ENCODE results near the gene TGFBR3. TPM values are rescaled to one million over a fixed set of nuclear protein-coding genes. Genes with fewer than 3 reads are reported as not detected.

Gene TGFBR3
- total RNA-seq, 1 experiment from 2014 or later, result 3.1 TPM

DNA sequence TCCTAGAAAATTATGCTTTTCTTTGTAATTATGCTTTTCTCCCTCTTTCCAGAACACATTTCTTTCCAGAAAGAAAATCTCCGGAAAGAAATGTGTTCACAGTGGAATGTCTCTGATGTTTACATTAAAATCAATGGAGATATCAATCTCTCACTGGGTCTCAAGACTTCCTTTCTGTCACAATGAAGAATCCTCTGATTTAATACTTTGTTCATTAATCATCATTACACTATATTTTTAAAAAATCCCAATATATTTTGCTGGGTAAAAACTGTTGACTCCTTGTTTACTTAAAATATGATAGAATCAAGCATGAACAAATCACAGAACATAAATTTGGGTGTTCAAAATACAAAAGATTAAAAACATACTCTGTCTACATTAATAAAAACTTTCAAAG lies 26.3 kb upstream of the TGFBR3 start:
- H3K9me3 ChIP-seq (ENCODE audit: low read depth, low read length, poor library complexity, severe bottlenecking), result no peaks in the 10 kb centered on the region
- no peaks in the 10 kb centered on the region for H3K4me1 ChIP-seq (ENCODE audit: insufficient read depth, low read length, poor library complexity, severe bottlenecking)
- DNase-seq (ENCODE audit: low spot score), result no peak
- BruUV-seq (replicated peaks), result no TSS peak
- intact Hi-C loops (cut with micrococcal nuclease; ENCODE audit: unreplicated experiment), result no loop called here
- POLR2A ChIA-PET (ENCODE audit: low non-redundant PET), result no interaction called here
- no peaks in the 10 kb centered on the region for H3K36me3 ChIP-seq (ENCODE audit: insufficient read depth, low read length, poor library complexity, severe bottlenecking)
- no peaks in the 10 kb centered on the region for H3K27me3 ChIP-seq (replicated peaks; ENCODE audit: insufficient read depth, low read depth, low read length, poor library complexity)
- TF ChIP-seq, protein P1, sequence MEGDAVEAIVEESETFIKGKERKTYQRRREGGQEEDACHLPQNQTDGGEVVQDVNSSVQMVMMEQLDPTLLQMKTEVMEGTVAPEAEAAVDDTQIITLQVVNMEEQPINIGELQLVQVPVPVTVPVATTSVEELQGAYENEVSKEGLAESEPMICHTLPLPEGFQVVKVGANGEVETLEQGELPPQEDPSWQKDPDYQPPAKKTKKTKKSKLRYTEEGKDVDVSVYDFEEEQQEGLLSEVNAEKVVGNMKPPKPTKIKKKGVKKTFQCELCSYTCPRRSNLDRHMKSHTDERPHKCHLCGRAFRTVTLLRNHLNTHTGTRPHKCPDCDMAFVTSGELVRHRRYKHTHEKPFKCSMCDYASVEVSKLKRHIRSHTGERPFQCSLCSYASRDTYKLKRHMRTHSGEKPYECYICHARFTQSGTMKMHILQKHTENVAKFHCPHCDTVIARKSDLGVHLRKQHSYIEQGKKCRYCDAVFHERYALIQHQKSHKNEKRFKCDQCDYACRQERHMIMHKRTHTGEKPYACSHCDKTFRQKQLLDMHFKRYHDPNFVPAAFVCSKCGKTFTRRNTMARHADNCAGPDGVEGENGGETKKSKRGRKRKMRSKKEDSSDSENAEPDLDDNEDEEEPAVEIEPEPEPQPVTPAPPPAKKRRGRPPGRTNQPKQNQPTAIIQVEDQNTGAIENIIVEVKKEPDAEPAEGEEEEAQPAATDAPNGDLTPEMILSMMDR (conservative IDR thresholded peaks at IDR 0.05; ENCODE audit: low read depth, low read length), result no peak
- TF ChIP-seq EZH2 (IDR thresholded peaks at IDR 0.05; ENCODE audit: borderline replicate concordance, low read depth, low read length, poor library complexity, severe bottlenecking), result no peak
- CTCF ChIA-PET, result no interaction called here
- H3K27ac ChIP-seq (ENCODE audit: low read depth, low read length, poor library complexity, severe bottlenecking), result no peak overlapping the region
- H3K4me3 ChIP-seq (ENCODE audit: low read depth, low read length, poor library complexity, severe bottlenecking), result no peak overlapping the region

DNA sequence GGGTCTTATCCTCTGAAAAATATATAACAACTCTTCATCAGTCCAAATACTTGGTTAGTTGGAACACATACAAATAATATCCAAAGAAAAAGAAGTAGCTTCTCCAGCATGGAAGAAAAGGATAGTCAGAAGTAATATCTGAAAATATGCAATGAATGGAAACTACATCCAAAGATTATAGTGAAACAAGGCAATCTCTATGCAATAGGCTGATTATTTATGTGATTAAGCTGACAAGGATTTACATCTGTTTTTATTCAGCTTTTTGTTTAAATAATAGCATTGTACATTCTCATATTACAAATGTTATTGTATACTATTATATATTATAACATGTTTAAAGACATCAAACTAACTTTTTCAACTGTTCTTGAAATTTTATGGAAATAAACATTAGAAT lies 15.3 kb upstream of the TGFBR3 start:
- Histone ChIP-seq H3K36me3 (ENCODE audit: insufficient read depth, low read length, poor library complexity, severe bottlenecking) (no peaks in the 10 kb centered on the region), H3K4me3 (ENCODE audit: low read depth, low read length, poor library complexity, severe bottlenecking) (no peak overlapping the region), H3K27ac (ENCODE audit: low read depth, low read length, poor library complexity, severe bottlenecking) (no peak overlapping the region), H3K27me3 (replicated peaks; ENCODE audit: insufficient read depth, low read depth, low read length, poor library complexity) (no peaks in the 10 kb centered on the region), H3K4me1 (ENCODE audit: insufficient read depth, low read length, poor library complexity, severe bottlenecking) (no peaks in the 10 kb centered on the region), H3K9me3 (ENCODE audit: low read depth, low read length, poor library complexity, severe bottlenecking) (no peaks in the 10 kb centered on the region)
- DNase-seq (ENCODE audit: low spot score), result no peak
- ChIA-PET CTCF (no interaction called here), POLR2A (ENCODE audit: low non-redundant PET) (interaction anchor here (0.6 kb wide), 1 partner anchor 91 kb away, joined by 3 read pairs; no protein-coding TSS in a partner anchor)
- TF ChIP-seq, protein P1 (conservative IDR thresholded peaks at IDR 0.05; ENCODE audit: low read depth, low read length), result no peak
- no peak for TF ChIP-seq EZH2 (IDR thresholded peaks at IDR 0.05; ENCODE audit: borderline replicate concordance, low read depth, low read length, poor library complexity, severe bottlenecking)
- BruUV-seq (replicated peaks), result no TSS peak
- intact Hi-C loops (cut with micrococcal nuclease; ENCODE audit: unreplicated experiment), result no loop called here

DNA sequence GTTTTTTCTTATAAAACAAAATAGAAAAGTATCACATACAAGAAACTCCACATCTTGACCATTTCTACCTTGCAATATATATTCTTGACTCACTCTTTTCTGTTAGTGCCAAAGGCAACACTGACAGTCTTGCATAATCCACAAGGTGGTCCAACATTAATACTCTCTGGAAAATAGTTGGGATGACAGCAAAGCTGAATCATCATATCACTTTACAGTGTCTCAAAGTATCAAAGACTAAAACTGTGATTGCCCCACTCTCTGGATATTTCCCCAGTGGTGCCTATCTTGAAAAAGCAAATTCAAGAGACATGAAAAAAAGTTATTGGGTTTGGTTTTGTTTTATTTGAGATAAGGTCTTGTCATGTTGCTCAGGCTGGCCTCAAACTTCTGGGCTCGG lies 14.6 kb upstream of the TGFBR3 start:
- Histone ChIP-seq H3K4me3 (ENCODE audit: low read depth, low read length, poor library complexity, severe bottlenecking) (no peak overlapping the region), H3K9me3 (ENCODE audit: low read depth, low read length, poor library complexity, severe bottlenecking) (no peaks in the 10 kb centered on the region), H3K27me3 (replicated peaks; ENCODE audit: insufficient read depth, low read depth, low read length, poor library complexity) (no peaks in the 10 kb centered on the region), H3K36me3 (ENCODE audit: insufficient read depth, low read length, poor library complexity, severe bottlenecking) (no peaks in the 10 kb centered on the region), H3K4me1 (ENCODE audit: insufficient read depth, low read length, poor library complexity, severe bottlenecking) (no peaks in the 10 kb centered on the region), H3K27ac (ENCODE audit: low read depth, low read length, poor library complexity, severe bottlenecking) (no peak overlapping the region)
- BruUV-seq (replicated peaks), result no TSS peak
- intact Hi-C loops (cut with micrococcal nuclease; ENCODE audit: unreplicated experiment), result no loop called here
- no peak for TF ChIP-seq EZH2 (IDR thresholded peaks at IDR 0.05; ENCODE audit: borderline replicate concordance, low read depth, low read length, poor library complexity, severe bottlenecking)
- TF ChIP-seq, protein P1 (conservative IDR thresholded peaks at IDR 0.05; ENCODE audit: low read depth, low read length), result no peak
- no peak for DNase-seq (ENCODE audit: low spot score)
- POLR2A ChIA-PET (ENCODE audit: low non-redundant PET), result no interaction called here
- CTCF ChIA-PET, result no interaction called here

All from A673 (cell line).